B cell (primary cell): ENCODE results near the gene PPP1R3C. TPM values are rescaled to one million over a fixed set of nuclear protein-coding genes. Genes with fewer than 3 reads are reported as not detected.

Experiments used
- ATAC-seq: fragments of 200-7000 bp; cut with Tn5 transposase; one replicate; pipeline ENCODE4 v1.10.0; 2021; ENCODE audit warnings: low read depth, mild to moderate bottlenecking, moderate number of reproducible peaks, moderate library complexity
- CTCF ChIA-PET: fragments of 350-600 bp; sonication (Branson Sonifier 250); formaldehyde crosslinking; loops from one replicate; lab custom pipeline; 2021; ENCODE audit warnings: antibody characterized with exemption, inconsistent platforms; lab: Charles Lee
- POLR2A ChIA-PET: fragments of 350-600 bp; sonication (Branson Sonifier 250); formaldehyde crosslinking; loops from one replicate; lab custom pipeline; 2021; ENCODE audit warnings: antibody characterized with exemption; lab: Charles Lee
- DNase-seq: peaks from one replicate; pipeline ENCODE4 v3.0.0; 2013
- H2AFZ ChIP-seq: 2 replicates; pipeline ENCODE4 v1.6.1; 2012; ENCODE audit warnings: mild to moderate bottlenecking, low read depth, low read length; ENCODE audit not compliant: insufficient read depth, poor library complexity, severe bottlenecking
- H3K27ac ChIP-seq, 2 donors: 1 replicate in 1 of 2; 2 replicates in 1 of 2; pipeline ENCODE4 v1.5.1; 2012 to 2013; ENCODE audit warnings: low read length in 2 of 2, mild to moderate bottlenecking in 2 of 2, moderate library complexity in 1 of 2
- H3K27me3 ChIP-seq, 4 experiments: fragments of 200-600 bp in 1 of 4; sonication (generic) in 1 of 4; replicated peaks in 1 of 4; 1 replicate in 2 of 4; 2 replicates in 2 of 4; pipeline versions ENCODE4 v1.6.1 to v1.7.0; 2013 to 2016; ENCODE audit warnings: low read length in 3 of 4, mild to moderate bottlenecking in 2 of 4, mixed read lengths in 1 of 4, moderate library complexity in 1 of 4; ENCODE audit not compliant: insufficient read depth in 4 of 4, control insufficient read depth in 3 of 4; ENCODE audit errors: control extremely low read depth in 1 of 4
- H3K36me3 ChIP-seq, 2 experiments: replicated peaks in 1 of 2; 1 replicate in 1 of 2; 2 replicates in 1 of 2; pipeline versions ENCODE4 v1.6.1 to v1.7.1; 2013; ENCODE audit warnings: low read length in 1 of 2; ENCODE audit not compliant: insufficient read depth in 2 of 2, control insufficient read depth in 1 of 2; ENCODE audit errors: control extremely low read depth in 1 of 2, extremely low read depth in 1 of 2
- H3K4me1 ChIP-seq, 2 donors: fragments of 200-600 bp in 1 of 2; sonication (generic) in 1 of 2; 1 replicate in 1 of 2; 2 replicates in 1 of 2; pipeline versions ENCODE4 v1.5.1 to v1.6.1; 2013 to 2017; ENCODE audit warnings: low read length in 2 of 2; ENCODE audit not compliant: control insufficient read depth in 2 of 2, insufficient read depth in 2 of 2
- H3K4me2 ChIP-seq: replicated peaks from 2 replicates; pipeline ENCODE3; 2012; ENCODE audit warnings: mild to moderate bottlenecking, low read depth, low read length; ENCODE audit not compliant: poor library complexity, severe bottlenecking
- H3K4me3 ChIP-seq, 5 experiments: fragments of 200-600 bp in 1 of 5; sonication (generic) in 1 of 5; 1 replicate in 3 of 5; 2 replicates in 2 of 5; pipeline versions ENCODE4 v1.5.1 to v1.7.0; 2011 to 2016; ENCODE audit warnings: low read length in 4 of 5, mild to moderate bottlenecking in 4 of 5, low read depth in 2 of 5, control low read depth in 1 of 5, moderate library complexity in 1 of 5; ENCODE audit not compliant: insufficient read depth in 1 of 5; ENCODE audit errors: control extremely low read depth in 1 of 5, extremely low read depth in 1 of 5
- H3K79me2 ChIP-seq: fragments of 200-600 bp; sonication (generic); one replicate; pipeline ENCODE4 v1.6.0; 2016; ENCODE audit warnings: low read length; ENCODE audit not compliant: control insufficient read depth, insufficient read depth
- H3K9ac ChIP-seq: fragments of 200-600 bp; sonication (generic); 2 replicates; pipeline ENCODE4 v1.6.1; 2017; ENCODE audit warnings: mild to moderate bottlenecking, low read length, moderate library complexity
- H3K9me3 ChIP-seq, 3 donors: one replicate each; pipeline versions ENCODE4 v1.6.1 to v1.7.1; 2013; ENCODE audit warnings: low read length in 2 of 3; ENCODE audit not compliant: control insufficient read depth in 2 of 3, insufficient read depth in 1 of 3; ENCODE audit errors: control extremely low read depth in 1 of 3
- H4K20me1 ChIP-seq: 2 replicates; pipeline ENCODE4 v1.6.0; 2012; ENCODE audit warnings: mild to moderate bottlenecking, low read length; ENCODE audit not compliant: insufficient read depth, control insufficient read depth, poor library complexity, severe bottlenecking
- H3K27ac Mint-ChIP-seq: one replicate; pipeline ENCODE4 v1.8.0; 2021; ENCODE audit warnings: mixed read lengths
- H3K27me3 Mint-ChIP-seq: one replicate; pipeline ENCODE4 v1.8.0; 2021; ENCODE audit warnings: mixed read lengths
- H3K4me1 Mint-ChIP-seq: one replicate; pipeline ENCODE4 v1.8.0; 2021; ENCODE audit warnings: mixed read lengths
- H3K4me3 Mint-ChIP-seq: one replicate; pipeline ENCODE4 v1.8.0; 2021; ENCODE audit warnings: mixed read lengths
- H3K9me3 Mint-ChIP-seq: one replicate; pipeline ENCODE4 v1.8.0; 2022; ENCODE audit warnings: mixed read lengths; ENCODE audit not compliant: insufficient read depth
- CTCF ChIP-seq: fragments of 200-600 bp; IDR thresholded peaks from one replicate; pipeline ENCODE4 v1.8.0; 2022; ENCODE audit warnings: antibody characterized with exemption, mild to moderate bottlenecking
- EZH2 ChIP-seq: IDR thresholded peaks from 2 replicates; pipeline ENCODE4 v1.6.1; 2012; ENCODE audit warnings: borderline replicate concordance, low read depth, mild to moderate bottlenecking, moderate library complexity, low read length; ENCODE audit not compliant: insufficient read depth, poor library complexity, severe bottlenecking
- WGBS: methylation state at CpG from one replicate; pipeline ENCODE4 v1.1.5; 2013; ENCODE audit warnings: missing lambda C conversion rate; ENCODE audit not compliant: insufficient coverage; 5-methylcytosine and 5-hydroxymethylcytosine counted together
- intact Hi-C: fragments of 100-400 bp; cut with micrococcal nuclease; formaldehyde crosslinking; loops from one replicate; pipeline ENCODE4 v1.10.0; 2022
- polyA plus RNA-seq: library from polyadenylated mRNA; depleted of rRNA; stranded (reverse); fragments of >200 nt; gene quantifications from 2 replicates; pipeline ENCODE4 v1.2.3, GENCODE V29; 2012
- total RNA-seq, 2 donors: library from RNA; stranded (reverse); fragments of 120-200 nt in 1 of 2; gene quantifications; 1 replicate in 1 of 2; 2 replicates in 1 of 2; pipeline versions ENCODE4 v1.2.3 to v1.2.4, GENCODE V29; 2013 to 2022

Gene PPP1R3C
- total and polyA plus RNA-seq, 2 donors (not counting 1 experiment from before 2014, with no cell fraction given): not detected

- Histone ChIP-seq H3K4me3 (no peak overlapping the region), H3K27ac (no peak overlapping the region), H3K27me3 (peaks cover 0 to 3% (median 0%) of the 10 kb centered on the region in 4 experiments), H3K36me3 (no peaks in the 10 kb centered on the region), H4K20me1 (no peaks in the 10 kb centered on the region), H3K9me3 (no peaks in the 10 kb centered on the region), H3K4me2 (no peak overlapping the region), H3K4me1 (no peaks in the 10 kb centered on the region), H3K79me2 (no peaks in the 10 kb centered on the region), H3K9ac (no peak overlapping the region), H2AFZ (no peak overlapping the region)
- H3K9me3 Mint-ChIP-seq: no peaks in the 10 kb centered on the region
- ATAC-seq (no peak), DNase-seq (no peak)
- H3K27me3 Mint-ChIP-seq: peaks cover 27% of the 10 kb centered on the region
- no peaks in the 10 kb centered on the region for H3K4me1 Mint-ChIP-seq
- H3K4me3 Mint-ChIP-seq: no peak overlapping the region
- 93% methylated on average over 5 of the region's 9 CpGs for WGBS
- no peak overlapping the region for H3K27ac Mint-ChIP-seq
- TF ChIP-seq CTCF (no peak), EZH2 (no peak)
- intact Hi-C loops: no loop called here
- ChIA-PET POLR2A (no interaction called here), CTCF (no interaction called here)
Measured at GRCh38 chr10:91587710-91588638, 44.9 kb downstream of the PPP1R3C start.

GRCh38 chr10:91582153-91582554 lies 50.7 kb downstream of the PPP1R3C start:
- no peak overlapping the region for H2AFZ ChIP-seq
- ChIA-PET CTCF (no interaction called here), POLR2A (no interaction called here)
- H3K9ac ChIP-seq: no peak overlapping the region
- no peak overlapping the region for H3K4me2 ChIP-seq
- no peak overlapping the region for H3K4me3 ChIP-seq
- H3K4me3 Mint-ChIP-seq: no peak overlapping the region
- peaks cover 4% of the 10 kb centered on the region for H3K9me3 Mint-ChIP-seq
- no peak overlapping the region for H3K27ac Mint-ChIP-seq
- H4K20me1 ChIP-seq: no peaks in the 10 kb centered on the region
- peaks cover 0 to 1% (median 0%) of the 10 kb centered on the region in 3 donors for H3K9me3 ChIP-seq
- H3K27me3 ChIP-seq: peaks cover 0 to 6% (median 0%) of the 10 kb centered on the region in 4 experiments
- H3K79me2 ChIP-seq: no peaks in the 10 kb centered on the region
- no peak for TF ChIP-seq EZH2
- TF ChIP-seq CTCF: no peak
- 83% methylated on average over 2 of the region's 2 CpGs for WGBS
- peaks cover 23% of the 10 kb centered on the region for H3K27me3 Mint-ChIP-seq
- ATAC-seq (no peak), DNase-seq (no peak)
- H3K4me1 Mint-ChIP-seq: no peaks in the 10 kb centered on the region
- H3K4me1 ChIP-seq: no peaks in the 10 kb centered on the region
- H3K27ac ChIP-seq: no peak overlapping the region
- H3K36me3 ChIP-seq: no peaks in the 10 kb centered on the region
- intact Hi-C loops: no loop called here
